HepG2 (cell line): ENCODE data around the gene HSPB6. TPM values are rescaled to one million over a fixed set of nuclear protein-coding genes. Genes with fewer than 3 reads are reported as not detected.

ENCODE experiments used
- CENPX ChIP-seq: sonication (generic); formaldehyde crosslinking; IDR thresholded peaks from 2 replicates; pipeline ENCODE4 v1.9.0; 2021; ENCODE audit warnings: mild to moderate bottlenecking, missing genetic modification reagents, moderate library complexity
- HMGXB4 ChIP-seq, 2 experiments: sonication (generic) in 1 of 2; formaldehyde crosslinking in 1 of 2; IDR thresholded peaks; 2 replicates each; pipeline versions ENCODE4 v1.4.0 to v1.6.1; 2018 to 2020; ENCODE audit warnings: missing genetic modification reagents in 2 of 2, borderline replicate concordance in 1 of 2, low read depth in 1 of 2, mild to moderate bottlenecking in 1 of 2, missing biosample characterization in 1 of 2
- HNRNPUL1 ChIP-seq: fragments of 200-400 bp; formaldehyde crosslinking; IDR thresholded peaks from 2 replicates; pipeline ENCODE4 v1.6.1; 2017; ENCODE audit warnings: low read depth, mild to moderate bottlenecking, low read length, moderate library complexity
- MAFF ChIP-seq: IDR thresholded peaks from 2 replicates; pipeline ENCODE4 v1.6.1; 2011; ENCODE audit warnings: low read depth, low read length, improper control_type of control experiment
- ZBTB40 ChIP-seq, 2 experiments: fragments of 450-650 bp in 1 of 2; sonication (generic) in 1 of 2; formaldehyde crosslinking in 1 of 2; IDR thresholded peaks; 2 replicates each; pipeline versions ENCODE4 v1.6.1 to v1.8.0; 2016 to 2022; ENCODE audit warnings: antibody characterized with exemption in 1 of 2, mild to moderate bottlenecking in 1 of 2, missing genetic modification reagents in 1 of 2
- ZMYM4 ChIP-seq: sonication (generic); formaldehyde crosslinking; IDR thresholded peaks from 2 replicates; pipeline ENCODE4 v1.8.1; 2023; ENCODE audit warnings: mild to moderate bottlenecking, missing genetic modification reagents
- ZNF558 ChIP-seq: sonication (generic); formaldehyde crosslinking; IDR thresholded peaks from 2 replicates; pipeline ENCODE4 v1.9.0; 2022; ENCODE audit warnings: mild to moderate bottlenecking, missing genetic modification reagents, borderline replicate concordance
- ZNF567 ChIP-seq: sonication (generic); formaldehyde crosslinking; IDR thresholded peaks from 2 replicates; pipeline ENCODE4 v1.8.1; 2023; ENCODE audit warnings: mild to moderate bottlenecking, missing genetic modification reagents, borderline replicate concordance
- ZSCAN12 ChIP-seq: sonication (generic); formaldehyde crosslinking; IDR thresholded peaks from 2 replicates; pipeline ENCODE4 v1.9.0; 2021; ENCODE audit warnings: mild to moderate bottlenecking, missing genetic modification reagents
- polyA plus RNA-seq, 8 experiments: library from polyadenylated mRNA; depleted of rRNA in 3 of 8; stranded (reverse) in 7 of 8; unstranded in 1 of 8; fragments of >200 nt; fragmentation: Illumina TruSeq in 4 of 8; extraction: Trizol in 4 of 8; gene quantifications; 2 replicates each; pipeline versions ENCODE4 v1.2.1 to v1.2.3, GENCODE V29; 2011 to 2016; ENCODE audit warnings: low read depth in 4 of 8, missing spikeins in 1 of 8, mixed read lengths in 1 of 8; ENCODE audit not compliant: insufficient read depth in 1 of 8
- total RNA-seq, 5 experiments: library from RNA; depleted of rRNA; stranded (reverse); fragments of >200 nt; fragmentation: Illumina TruSeq; extraction: Trizol; gene quantifications; 2 replicates each; pipeline ENCODE4 v1.2.3, GENCODE V29; 2016; ENCODE audit warnings: low read depth in 1 of 5
- TF ChIP-seq, protein P1 (sequence below): sonication (generic); formaldehyde crosslinking; IDR thresholded peaks from 2 replicates; pipeline ENCODE4 v1.5.1; 2020; ENCODE audit warnings: mild to moderate bottlenecking, missing genetic modification reagents, borderline replicate concordance

The HSPB6 gene
- total and polyA plus RNA-seq, 2 of the 13 experiments (the other 11 are each of a cell fraction or from before 2014, with no cell fraction given) = 0.18 TPM; not detected in 1

DNA sequence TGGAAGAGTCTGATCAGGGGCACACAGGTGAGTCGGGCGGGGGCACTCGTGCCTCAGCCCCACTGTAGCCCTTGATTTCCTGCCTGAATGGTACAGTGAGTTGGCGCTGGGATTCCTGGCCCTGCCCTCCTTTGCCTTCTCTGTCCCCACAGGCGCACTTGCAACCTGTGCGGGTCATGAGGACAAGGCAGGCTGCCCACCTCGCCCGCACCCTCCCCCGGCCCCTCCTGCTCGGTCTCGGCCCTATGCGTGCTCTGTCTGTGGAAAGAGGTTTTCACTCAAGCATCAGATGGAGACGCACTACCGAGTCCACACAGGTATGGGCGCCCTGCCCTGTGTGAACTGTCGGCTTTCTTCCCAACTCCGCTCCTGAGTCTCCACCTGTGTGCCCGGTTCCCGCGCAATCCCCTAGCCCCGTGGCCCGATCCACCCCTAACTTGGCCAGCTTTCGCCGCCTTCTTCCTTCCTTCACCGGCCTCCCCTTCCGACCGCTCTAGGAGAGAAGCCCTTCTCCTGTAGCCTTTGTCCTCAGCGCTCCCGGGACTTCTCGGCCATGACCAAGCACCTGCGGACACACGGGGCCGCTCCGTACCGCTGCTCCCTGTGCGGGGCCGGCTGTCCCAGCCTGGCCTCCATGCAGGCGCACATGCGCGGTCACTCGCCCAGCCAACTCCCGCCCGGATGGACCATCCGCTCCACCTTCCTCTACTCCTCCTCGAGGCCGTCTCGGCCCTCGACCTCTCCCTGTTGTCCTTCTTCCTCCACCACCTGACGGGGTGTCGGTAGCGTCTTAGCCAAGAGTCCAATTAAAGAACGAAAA is 40.6 kb downstream of the HSPB6 start (continued):
- TF ChIP-seq, protein P1, sequence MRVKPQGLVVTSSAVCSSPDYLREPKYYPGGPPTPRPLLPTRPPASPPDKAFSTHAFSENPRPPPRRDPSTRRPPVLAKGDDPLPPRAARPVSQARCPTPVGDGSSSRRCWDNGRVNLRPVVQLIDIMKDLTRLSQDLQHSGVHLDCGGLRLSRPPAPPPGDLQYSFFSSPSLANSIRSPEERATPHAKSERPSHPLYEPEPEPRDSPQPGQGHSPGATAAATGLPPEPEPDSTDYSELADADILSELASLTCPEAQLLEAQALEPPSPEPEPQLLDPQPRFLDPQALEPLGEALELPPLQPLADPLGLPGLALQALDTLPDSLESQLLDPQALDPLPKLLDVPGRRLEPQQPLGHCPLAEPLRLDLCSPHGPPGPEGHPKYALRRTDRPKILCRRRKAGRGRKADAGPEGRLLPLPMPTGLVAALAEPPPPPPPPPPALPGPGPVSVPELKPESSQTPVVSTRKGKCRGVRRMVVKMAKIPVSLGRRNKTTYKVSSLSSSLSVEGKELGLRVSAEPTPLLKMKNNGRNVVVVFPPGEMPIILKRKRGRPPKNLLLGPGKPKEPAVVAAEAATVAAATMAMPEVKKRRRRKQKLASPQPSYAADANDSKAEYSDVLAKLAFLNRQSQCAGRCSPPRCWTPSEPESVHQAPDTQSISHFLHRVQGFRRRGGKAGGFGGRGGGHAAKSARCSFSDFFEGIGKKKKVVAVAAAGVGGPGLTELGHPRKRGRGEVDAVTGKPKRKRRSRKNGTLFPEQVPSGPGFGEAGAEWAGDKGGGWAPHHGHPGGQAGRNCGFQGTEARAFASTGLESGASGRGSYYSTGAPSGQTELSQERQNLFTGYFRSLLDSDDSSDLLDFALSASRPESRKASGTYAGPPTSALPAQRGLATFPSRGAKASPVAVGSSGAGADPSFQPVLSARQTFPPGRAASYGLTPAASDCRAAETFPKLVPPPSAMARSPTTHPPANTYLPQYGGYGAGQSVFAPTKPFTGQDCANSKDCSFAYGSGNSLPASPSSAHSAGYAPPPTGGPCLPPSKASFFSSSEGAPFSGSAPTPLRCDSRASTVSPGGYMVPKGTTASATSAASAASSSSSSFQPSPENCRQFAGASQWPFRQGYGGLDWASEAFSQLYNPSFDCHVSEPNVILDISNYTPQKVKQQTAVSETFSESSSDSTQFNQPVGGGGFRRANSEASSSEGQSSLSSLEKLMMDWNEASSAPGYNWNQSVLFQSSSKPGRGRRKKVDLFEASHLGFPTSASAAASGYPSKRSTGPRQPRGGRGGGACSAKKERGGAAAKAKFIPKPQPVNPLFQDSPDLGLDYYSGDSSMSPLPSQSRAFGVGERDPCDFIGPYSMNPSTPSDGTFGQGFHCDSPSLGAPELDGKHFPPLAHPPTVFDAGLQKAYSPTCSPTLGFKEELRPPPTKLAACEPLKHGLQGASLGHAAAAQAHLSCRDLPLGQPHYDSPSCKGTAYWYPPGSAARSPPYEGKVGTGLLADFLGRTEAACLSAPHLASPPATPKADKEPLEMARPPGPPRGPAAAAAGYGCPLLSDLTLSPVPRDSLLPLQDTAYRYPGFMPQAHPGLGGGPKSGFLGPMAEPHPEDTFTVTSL = no peak
- TF ChIP-seq MAFF (no peak), ZSCAN12 (CRISPR knock-in tag) (0 out of 2 replicates have a peak, but pooled peaks have one; percentile 11), ZMYM4 (CRISPR knock-in tag) (peak; percentile 27; the same call in 1 of the 2 replicates), HMGXB4 (CRISPR knock-in tag; IDR thresholded peaks at IDR 0.05; ENCODE audit: borderline replicate concordance in 1 of 2, low read depth in 1 of 2) (peak in 1 of 2 experiments; percentile 97; a peak in 2 of 4 replicates), CENPX (CRISPR knock-in tag) (no peak), ZNF567 (no peak), ZBTB40 (IDR thresholded peaks at IDR 0.05) (no peak), ZBTB40 (CRISPR knock-in tag; IDR thresholded peaks at IDR 0.05) (peak; percentile 64; the same call in 1 of the 2 replicates), ZNF558 (CRISPR knock-in tag) (no peak), HNRNPUL1 (no peak)
